Colonic mucosa (tissue), 4 donors: ENCODE data around the gene DTNBP1. TPM values are rescaled to one million over a fixed set of nuclear protein-coding genes. Genes with fewer than 3 reads are reported as not detected.

ENCODE experiments used
- DNase-seq: peaks from one replicate; pipeline ENCODE4 v3.0.0-alpha.2; 2020
- H3K27ac ChIP-seq: fragments of 200-600 bp; one replicate; pipeline ENCODE4 v1.8.0; 2021
- H3K27me3 ChIP-seq: fragments of 200-600 bp; one replicate; pipeline ENCODE4 v1.8.0; 2021
- H3K36me3 ChIP-seq: fragments of 200-600 bp; one replicate; pipeline ENCODE4 v1.8.0; 2021
- H3K4me1 ChIP-seq: fragments of 200-600 bp; one replicate; pipeline ENCODE4 v1.8.0; 2021; ENCODE audit warnings: mild to moderate bottlenecking
- H3K4me3 ChIP-seq: fragments of 200-600 bp; one replicate; pipeline ENCODE4 v1.8.0; 2021
- H3K9ac ChIP-seq, 2 donors: one replicate each; pipeline ENCODE4 v1.7.0; 2013; ENCODE audit warnings: control low read depth in 2 of 2, low read depth in 2 of 2, low read length in 2 of 2
- H3K9me3 ChIP-seq: fragments of 200-600 bp; one replicate; pipeline ENCODE4 v1.8.0; 2021
- intact Hi-C: fragments of 100-400 bp; cut with DNase I; formaldehyde crosslinking; loops from one replicate; pipeline ENCODE4 v1.14.1; 2022
- total RNA-seq, 2 donors: library from RNA; stranded (reverse); fragmentation: NEBNext Ultra II Directional in 1 of 2; extraction: Animal tissue kit (Norgen Biotek cat#: 25700) in 1 of 2; gene quantifications; one replicate each; pipeline ENCODE4 v1.2.1, GENCODE V29; 2021
- TF ChIP-seq, protein P1 (sequence below): fragments of 200-600 bp; IDR thresholded peaks from one replicate; pipeline ENCODE4 v1.8.0; 2022; ENCODE audit warnings: antibody characterized with exemption, mild to moderate bottlenecking
- donor health status: healthy.
- donor health status: DM: no; HTN: no; CAD: no.
- donor health status: DM: no; HTN: no; CAD: no.

DTNBP1 gene
- total RNA-seq, 2 donors from 2014 or later = 17.4 to 22.0 TPM

DNA sequence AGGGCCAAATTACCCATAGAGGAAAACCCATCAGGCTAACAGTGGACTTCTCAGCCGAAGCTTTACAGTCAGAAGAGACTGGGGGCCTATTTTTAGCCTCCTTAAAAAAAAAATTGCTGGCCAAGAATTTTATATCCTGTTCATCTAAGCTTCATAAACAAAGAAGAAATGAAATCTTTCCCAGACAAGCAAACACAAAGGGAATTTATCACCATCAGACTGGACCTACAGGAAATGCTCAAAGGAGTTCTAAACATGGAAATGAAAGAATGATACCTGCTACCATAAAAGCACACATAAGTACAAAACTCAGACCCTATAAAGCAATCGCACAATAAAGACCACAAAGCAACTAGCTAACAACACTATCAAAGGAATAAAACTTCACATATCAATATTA is 19.3 kb downstream of the DTNBP1 start:
- intact Hi-C loops = no loop called here

DNA sequence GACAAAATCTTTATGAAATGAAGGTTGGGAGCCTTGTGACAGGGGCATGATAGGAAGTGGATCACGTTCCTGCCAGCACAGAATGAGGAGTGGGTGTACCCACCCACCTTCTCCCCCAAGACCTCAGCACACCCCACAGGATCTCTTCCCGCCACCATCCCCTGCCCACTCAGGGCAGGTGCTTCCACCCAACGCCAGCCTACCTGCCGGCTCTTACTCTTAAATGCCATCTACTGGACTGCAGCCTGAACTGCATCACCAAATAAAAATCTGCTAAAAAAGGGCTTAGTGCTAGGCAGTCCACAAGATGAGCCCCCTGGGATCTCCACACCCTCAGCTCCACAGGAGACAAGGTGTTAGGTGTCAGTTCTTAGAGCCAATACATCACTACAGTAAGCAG is 20.6 kb downstream of the DTNBP1 start:
- H3K9ac ChIP-seq = no peak overlapping the region
- no peaks in the 10 kb centered on the region for H3K36me3 ChIP-seq
- intact Hi-C loops = no loop called here
- no peak overlapping the region for H3K27ac ChIP-seq
- H3K9me3 ChIP-seq = no peaks in the 10 kb centered on the region
- no peak for DNase-seq
- H3K27me3 ChIP-seq = no peaks in the 10 kb centered on the region
- H3K4me1 ChIP-seq = no peaks in the 10 kb centered on the region
- TF ChIP-seq, protein P1, sequence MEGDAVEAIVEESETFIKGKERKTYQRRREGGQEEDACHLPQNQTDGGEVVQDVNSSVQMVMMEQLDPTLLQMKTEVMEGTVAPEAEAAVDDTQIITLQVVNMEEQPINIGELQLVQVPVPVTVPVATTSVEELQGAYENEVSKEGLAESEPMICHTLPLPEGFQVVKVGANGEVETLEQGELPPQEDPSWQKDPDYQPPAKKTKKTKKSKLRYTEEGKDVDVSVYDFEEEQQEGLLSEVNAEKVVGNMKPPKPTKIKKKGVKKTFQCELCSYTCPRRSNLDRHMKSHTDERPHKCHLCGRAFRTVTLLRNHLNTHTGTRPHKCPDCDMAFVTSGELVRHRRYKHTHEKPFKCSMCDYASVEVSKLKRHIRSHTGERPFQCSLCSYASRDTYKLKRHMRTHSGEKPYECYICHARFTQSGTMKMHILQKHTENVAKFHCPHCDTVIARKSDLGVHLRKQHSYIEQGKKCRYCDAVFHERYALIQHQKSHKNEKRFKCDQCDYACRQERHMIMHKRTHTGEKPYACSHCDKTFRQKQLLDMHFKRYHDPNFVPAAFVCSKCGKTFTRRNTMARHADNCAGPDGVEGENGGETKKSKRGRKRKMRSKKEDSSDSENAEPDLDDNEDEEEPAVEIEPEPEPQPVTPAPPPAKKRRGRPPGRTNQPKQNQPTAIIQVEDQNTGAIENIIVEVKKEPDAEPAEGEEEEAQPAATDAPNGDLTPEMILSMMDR = no peak
- H3K4me3 ChIP-seq = no peak overlapping the region

More for the DNA sequence above, 19.3 kb downstream of the DTNBP1 start:
- no peak overlapping the region for H3K9ac ChIP-seq
- no peak for DNase-seq
- no peaks in the 10 kb centered on the region for H3K4me1 ChIP-seq
- TF ChIP-seq, protein P1 = no peak
- H3K4me3 ChIP-seq = no peak overlapping the region
- H3K27me3 ChIP-seq = no peaks in the 10 kb centered on the region
- no peak overlapping the region for H3K27ac ChIP-seq
- no peaks in the 10 kb centered on the region for H3K9me3 ChIP-seq
- H3K36me3 ChIP-seq = no peaks in the 10 kb centered on the region

DNA sequence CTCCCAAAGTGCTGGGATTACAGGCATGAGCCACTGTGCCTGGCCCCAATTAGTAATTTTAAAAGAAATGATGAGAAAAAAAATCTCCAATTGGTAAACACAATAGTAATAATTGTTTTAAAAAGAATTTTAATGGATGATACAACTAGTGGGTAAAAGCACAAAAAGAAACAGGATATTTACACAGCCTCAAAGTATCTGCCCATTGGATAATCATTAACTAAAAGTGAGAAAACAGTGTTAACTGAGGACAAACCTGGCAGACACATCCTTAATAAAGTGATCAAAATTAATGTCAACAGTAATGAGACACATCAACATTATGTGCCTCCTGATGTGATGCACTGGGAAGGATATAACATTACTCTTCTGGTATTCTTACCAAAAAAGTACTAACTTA is 24.5 kb downstream of the DTNBP1 start:
- no peak overlapping the region for H3K9ac ChIP-seq
- no peaks in the 10 kb centered on the region for H3K36me3 ChIP-seq
- intact Hi-C loops = no loop called here
- no peaks in the 10 kb centered on the region for H3K27me3 ChIP-seq
- H3K4me1 ChIP-seq = no peaks in the 10 kb centered on the region
- no peak overlapping the region for H3K4me3 ChIP-seq
- no peaks in the 10 kb centered on the region for H3K9me3 ChIP-seq
- TF ChIP-seq, protein P1 = no peak
- no peak for DNase-seq
- H3K27ac ChIP-seq = no peak overlapping the region

DNA sequence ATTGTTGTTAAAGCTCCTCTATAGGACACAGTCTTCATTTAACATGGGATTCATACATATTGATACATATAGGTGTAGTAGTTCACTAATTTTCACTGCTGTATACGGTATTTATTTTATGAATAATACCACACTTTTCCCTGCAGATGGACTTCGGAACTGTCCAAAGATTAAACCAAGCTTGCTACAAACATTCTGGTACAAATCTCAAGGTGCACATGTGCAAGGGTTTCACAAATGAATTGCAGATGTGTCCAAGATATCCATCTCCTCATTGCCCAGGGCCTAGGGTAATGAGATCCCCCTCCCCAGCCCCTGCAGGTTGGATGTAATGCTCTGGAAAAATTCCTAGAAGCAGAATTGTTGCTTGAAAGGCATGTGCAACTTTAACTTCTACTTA is 31.4 kb downstream of the DTNBP1 start:
- intact Hi-C loops = no loop called here
- H3K4me3 ChIP-seq = no peak overlapping the region
- H3K9me3 ChIP-seq = no peaks in the 10 kb centered on the region
- TF ChIP-seq, protein P1 = no peak
- no peak for DNase-seq
- H3K27me3 ChIP-seq = no peaks in the 10 kb centered on the region
- H3K4me1 ChIP-seq = no peaks in the 10 kb centered on the region
- H3K27ac ChIP-seq = no peak overlapping the region
- H3K36me3 ChIP-seq = no peaks in the 10 kb centered on the region
- no peak overlapping the region for H3K9ac ChIP-seq

DNA sequence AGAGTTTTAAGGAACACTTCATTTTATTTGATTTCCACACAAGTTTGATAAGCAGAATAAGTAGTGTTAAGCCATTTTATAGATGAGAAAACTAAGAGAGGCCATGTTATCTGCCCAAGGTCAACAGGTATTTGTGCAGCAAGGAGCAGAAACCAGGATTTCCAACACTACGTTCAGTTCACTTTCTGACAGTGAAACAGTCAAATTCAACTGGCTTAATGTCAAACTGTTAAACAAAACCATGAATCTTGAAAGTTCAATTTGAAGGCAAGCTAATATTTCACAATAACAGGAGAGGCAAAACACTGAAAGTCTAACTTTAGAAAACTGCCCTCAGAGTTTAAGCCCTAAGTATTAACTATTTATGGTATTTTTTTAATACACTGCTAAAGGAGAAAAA is 32.6 kb downstream of the DTNBP1 start:
- TF ChIP-seq, protein P1 = no peak
- H3K4me1 ChIP-seq = no peaks in the 10 kb centered on the region

DNA sequence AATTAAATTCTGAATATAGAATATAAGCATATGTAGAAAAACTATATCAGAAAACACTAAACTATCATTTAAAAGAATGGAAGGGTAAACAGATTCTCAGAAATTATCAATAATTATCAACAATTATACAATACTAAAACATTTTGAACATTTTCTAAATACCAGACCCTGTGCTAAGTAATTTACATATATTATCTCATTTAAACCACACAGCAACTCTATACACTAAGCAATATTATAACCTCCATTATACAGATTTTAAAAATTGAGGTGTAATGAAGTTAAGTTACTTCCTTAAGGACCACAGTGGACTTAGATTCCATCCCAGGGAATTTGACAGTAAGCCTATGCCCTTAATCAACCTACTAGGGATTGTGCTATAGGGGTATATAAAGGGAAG is 33.3 kb downstream of the DTNBP1 start:
- H3K9ac ChIP-seq = no peak overlapping the region
- H3K9me3 ChIP-seq = no peaks in the 10 kb centered on the region
- no peaks in the 10 kb centered on the region for H3K4me1 ChIP-seq
- intact Hi-C loops = loop anchor here (10.0 kb wide), 1 partner anchor 135 kb away; no protein-coding TSS in a partner anchor
- DNase-seq = no peak
- H3K4me3 ChIP-seq = no peak overlapping the region
- H3K27me3 ChIP-seq = no peaks in the 10 kb centered on the region
- no peak overlapping the region for H3K27ac ChIP-seq
- TF ChIP-seq, protein P1 = no peak
- no peaks in the 10 kb centered on the region for H3K36me3 ChIP-seq

More for the DNA sequence above, 32.6 kb downstream of the DTNBP1 start:
- no peak overlapping the region for H3K27ac ChIP-seq
- no peaks in the 10 kb centered on the region for H3K27me3 ChIP-seq
- no peaks in the 10 kb centered on the region for H3K9me3 ChIP-seq
- H3K36me3 ChIP-seq = no peaks in the 10 kb centered on the region
- DNase-seq = no peak
- H3K9ac ChIP-seq = no peak overlapping the region
- intact Hi-C loops = no loop called here
- H3K4me3 ChIP-seq = no peak overlapping the region
